GM19351 (cell line): ENCODE measurements around the gene CHRNB1.

Experiments
- ATAC-seq: cut with Tn5 transposase; IDR thresholded peaks from one replicate; pipeline ENCODE4 v1.9.1; 2021; ENCODE audit warnings: mild to moderate bottlenecking, moderate library complexity; ENCODE audit not compliant: unreplicated experiment

Gene CHRNB1

DNA sequence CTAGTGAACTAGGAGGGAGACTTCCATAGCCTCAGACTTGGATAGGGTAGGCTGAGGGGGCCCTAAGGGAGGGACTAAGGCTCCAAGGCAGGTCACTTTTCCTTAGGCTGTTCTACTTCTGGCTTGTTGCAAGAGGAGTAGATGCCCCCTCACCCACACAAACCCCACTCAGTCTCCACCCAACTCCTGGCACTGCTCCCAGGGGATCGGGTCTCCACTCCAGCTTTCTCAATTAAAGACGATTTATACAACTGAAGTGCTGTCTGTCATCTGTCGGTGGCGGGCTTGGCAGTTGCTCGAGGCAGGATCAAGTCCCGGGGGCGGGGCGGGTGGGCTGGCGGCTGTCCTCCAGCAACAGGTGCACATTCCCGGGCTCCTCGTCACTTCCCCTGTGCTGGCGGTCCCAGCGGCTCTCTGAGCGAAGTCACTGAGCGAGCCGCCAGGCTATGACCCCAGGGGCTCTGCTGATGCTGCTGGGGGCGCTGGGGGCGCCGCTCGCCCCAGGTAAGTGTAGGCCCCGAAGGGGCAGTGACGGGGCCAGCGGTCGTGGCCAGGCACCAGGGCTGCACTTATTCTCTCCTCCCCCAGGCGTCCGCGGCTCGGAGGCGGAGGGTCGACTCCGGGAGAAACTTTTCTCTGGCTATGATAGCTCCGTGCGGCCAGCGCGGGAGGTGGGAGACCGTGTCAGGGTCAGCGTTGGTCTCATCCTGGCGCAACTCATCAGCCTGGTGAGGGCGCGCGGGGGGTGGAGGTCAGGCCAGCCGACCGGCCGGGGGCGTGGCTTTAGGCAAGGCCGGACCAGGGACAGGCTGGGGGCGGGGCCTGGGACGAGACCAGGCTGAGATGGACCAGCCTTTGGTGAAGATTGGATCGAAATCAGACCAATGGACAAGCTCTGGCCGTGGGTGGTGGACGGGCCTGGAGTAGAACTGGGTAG, at the start of gene CHRNB1:
CHRNB1 (plus strand) TSS at position 380 of the 937 bp plus-strand sequence; CDS start at position 447, 67 bp downstream.
- no peak for ATAC-seq

GRCh38 chr17:7396147-7396546, 48.7 kb upstream of the CHRNB1 start:
- ATAC-seq, result no peak

DNA sequence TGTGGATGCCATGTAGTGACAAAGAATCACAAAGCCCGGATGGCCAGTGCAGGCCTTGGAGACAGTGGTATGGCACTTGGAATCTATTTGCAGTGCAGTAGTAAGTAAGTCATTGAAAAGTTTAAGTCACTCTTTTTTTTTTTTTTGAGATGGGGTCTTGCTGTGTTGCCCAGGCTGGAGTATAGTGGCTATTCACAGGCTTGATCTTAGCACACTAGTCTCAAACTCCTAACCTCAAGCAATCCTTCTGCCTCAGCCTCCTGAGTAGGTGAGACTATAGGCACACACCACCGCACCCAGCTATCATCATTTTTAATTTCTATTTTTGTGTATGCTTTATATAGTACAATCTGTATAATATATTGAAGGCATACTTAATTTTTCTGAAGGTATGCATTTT, 46.2 kb upstream of the CHRNB1 start:
- ATAC-seq, result no peak

DNA sequence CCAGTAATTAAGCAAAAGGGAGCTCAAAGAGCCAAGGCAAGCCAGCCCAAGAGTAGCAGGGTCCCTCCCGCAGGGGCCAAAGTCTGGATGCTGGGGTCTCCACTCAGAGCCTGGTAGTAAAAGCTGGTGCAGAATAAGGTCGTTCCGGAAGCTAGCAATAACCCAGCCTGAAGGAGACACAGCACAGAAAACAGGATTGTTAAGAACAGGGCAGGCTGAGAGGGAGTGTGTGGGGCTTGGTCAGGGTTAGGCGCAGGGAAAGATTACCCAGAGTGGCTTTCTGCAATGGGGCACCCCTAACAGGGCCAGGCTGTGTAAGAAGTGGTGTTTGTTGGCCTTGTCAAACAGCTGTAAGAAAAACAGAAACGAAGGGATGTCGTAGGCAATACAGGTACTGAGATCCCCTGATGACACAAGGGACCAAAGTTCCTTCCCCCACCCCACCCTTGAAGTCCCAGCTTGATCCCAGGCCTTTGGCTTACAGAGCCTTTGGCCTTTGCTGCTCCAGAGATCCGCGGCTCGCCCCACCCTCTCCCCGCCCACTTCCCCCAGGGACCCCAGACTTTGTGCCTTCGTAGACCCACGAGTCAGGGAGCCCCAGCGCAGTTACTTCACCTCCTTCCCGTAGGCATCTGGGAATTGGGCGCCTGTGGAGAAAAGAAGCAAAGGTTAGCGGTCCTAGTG, 41.7 kb upstream of the CHRNB1 start:
- no peak for ATAC-seq

- peak; percentile 19 for ATAC-seq
These were observed 41.2 kb upstream of the CHRNB1 start for GRCh38 chr17:7403727-7403976.

DNA sequence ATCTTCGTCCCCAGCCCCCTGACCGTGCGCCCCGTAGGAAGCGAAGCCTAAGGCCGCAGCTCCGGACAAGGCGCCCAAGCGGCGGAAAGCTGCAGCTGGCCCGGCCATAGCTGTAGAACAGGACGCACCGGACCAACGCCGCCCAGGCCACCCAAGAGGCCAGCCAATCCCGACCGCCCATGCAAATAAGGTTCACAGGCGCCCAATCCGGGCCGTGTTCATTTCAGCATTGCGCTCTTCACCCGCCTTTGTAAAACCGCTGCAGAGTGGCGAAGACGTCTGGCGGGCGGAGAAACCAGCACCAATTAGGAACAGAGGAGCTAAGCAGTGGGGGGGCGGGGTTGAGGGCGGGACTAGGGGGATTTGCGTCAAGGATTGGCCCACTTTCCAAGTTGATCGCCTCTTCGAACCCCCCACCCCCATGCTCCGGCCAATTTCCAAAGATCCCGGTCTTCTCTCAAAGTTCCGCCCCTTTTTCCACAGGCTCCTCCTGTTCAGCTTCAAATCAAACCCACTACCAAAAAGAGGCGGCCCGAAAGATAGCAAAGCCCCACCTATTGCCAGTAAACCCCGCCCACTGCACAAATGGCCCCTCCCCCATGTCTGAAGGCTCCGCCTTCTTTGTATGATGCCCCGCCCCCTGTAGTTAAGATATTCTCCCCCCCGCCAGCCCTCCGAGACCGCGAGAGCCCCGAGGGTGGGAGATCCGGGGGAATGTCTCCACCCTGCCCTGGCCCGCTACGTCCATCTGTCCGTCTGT, 40.7 kb upstream of the CHRNB1 start, which contains the start of gene TMEM256:
TMEM256 (minus strand) TSS at position 121 of the 760 bp plus-strand sequence; CDS start at position 108, 13 bp downstream.
- peak; percentile 95 for ATAC-seq

- ATAC-seq, result peak; percentile 15
These were observed 40.0 kb upstream of the CHRNB1 start for GRCh38 chr17:7404737-7405349.

DNA sequence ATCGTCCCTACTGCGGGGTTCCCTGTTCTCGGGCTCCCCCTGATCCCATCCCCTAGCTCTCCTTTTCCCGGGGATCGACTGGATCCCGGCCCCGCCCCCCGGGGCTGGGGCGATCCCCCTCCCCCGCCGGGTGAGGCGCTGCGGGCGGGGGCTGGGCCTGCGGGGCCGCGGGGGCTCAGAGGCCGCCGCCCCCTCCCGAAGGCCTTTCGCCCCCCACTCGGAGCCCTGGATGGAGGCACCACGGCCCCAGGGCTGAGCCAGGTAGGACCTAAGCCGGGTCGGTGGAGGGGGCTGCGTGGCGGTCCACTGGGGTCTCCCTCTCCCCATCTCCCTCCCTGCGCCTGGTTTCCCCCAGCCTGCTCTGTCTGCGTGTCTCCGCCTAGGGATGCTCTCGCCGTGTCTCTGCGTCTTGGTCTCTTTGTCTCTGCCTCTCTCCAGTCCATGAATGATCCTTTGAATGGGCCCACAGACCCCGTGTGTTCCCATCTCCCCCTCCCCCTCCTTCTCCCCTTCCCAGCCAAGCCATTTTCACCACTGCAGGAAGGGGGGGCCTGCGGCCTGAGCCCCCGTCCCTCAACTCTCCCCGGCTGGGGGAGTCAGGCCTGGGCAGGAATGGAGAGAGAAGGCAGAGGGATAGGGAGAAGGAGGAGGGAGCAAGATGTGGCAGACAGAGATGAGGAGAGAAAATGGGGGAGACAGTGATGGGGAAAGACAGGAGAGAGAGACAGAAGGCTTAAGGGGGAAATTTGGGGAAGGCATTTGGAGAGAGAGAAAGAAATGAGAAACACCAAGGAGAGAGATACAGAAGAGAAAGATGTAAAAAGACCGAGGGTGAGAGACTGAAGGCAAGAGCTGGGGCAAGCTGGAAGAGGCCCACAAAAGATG, 39.3 kb upstream of the CHRNB1 start:
- no peak for ATAC-seq

GRCh38 chr17:7406235-7406825, 38.5 kb upstream of the CHRNB1 start:
- ATAC-seq, result no peak

DNA sequence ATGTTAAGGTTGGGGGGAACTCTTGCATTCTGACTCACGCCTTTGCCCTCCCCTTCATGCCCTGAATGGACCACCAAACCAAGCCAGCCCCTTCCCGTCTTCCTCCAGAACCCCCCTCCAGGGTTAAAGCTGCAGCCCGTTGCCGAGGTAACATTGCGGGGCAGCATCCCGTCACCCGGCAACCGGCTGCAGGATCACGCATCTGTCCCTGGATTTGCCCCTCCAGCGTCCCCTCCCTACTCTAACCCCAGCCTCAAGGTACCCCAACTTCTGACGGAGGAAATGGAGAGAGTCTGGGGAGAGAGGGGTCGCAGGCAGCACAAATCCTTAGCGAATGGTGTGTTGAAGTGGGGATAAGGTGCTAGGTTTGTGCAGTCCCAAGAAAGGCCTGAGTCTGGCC, 37.8 kb upstream of the CHRNB1 start:
- ATAC-seq, result no peak

- no peak for ATAC-seq
These were observed 37.2 kb upstream of the CHRNB1 start, which contains the start of gene NLGN2 for GRCh38 chr17:7407485-7408251. NLGN2 (plus strand) TSS chr17:7407845; CDS start chr17:7408256, 411 bp downstream.

- no peak for ATAC-seq
These were observed 36.6 kb upstream of the CHRNB1 start for GRCh38 chr17:7408252-7408727.

- no peak for ATAC-seq
These were observed 36.0 kb upstream of the CHRNB1 start for GRCh38 chr17:7408863-7409262.

DNA sequence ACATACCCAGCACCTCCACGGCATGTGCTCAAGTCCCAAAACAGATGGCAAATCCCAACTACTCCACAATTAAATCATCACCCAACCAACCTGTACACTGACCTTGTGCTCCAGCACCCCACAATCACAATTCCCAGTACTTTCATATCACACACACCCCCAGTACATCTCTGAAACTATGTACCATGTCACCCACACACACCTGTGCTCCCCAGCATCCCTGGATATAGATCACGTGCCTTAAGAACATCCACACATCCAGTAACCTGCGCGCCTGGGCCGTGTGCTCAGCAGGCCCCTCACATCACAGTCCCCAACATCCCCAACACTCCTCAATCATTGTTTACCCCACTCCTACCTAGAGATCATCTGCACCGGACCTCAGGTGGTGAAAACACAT, 35.1 kb upstream of the CHRNB1 start:
- no peak for ATAC-seq

- ATAC-seq, result no peak
These were observed 34.0 kb upstream of the CHRNB1 start for GRCh38 chr17:7410634-7411426.

DNA sequence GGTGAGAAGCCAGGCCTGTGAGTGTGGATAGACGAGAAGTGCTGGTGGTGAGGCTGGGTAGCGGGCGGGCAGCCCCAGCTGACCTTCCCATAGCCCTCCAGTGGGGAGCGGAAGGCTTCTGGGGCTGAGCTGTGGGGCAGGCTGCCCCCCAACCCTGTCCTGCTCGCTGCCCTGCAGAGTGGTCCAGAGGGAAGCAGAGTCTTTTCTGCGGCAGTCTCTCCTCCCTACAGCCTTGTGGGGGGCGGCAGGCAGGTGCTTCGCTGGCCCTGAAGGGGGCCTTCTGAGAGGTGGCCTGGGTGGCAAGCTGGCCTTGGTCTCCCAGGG, 33.5 kb upstream of the CHRNB1 start:
- no peak for ATAC-seq

DNA sequence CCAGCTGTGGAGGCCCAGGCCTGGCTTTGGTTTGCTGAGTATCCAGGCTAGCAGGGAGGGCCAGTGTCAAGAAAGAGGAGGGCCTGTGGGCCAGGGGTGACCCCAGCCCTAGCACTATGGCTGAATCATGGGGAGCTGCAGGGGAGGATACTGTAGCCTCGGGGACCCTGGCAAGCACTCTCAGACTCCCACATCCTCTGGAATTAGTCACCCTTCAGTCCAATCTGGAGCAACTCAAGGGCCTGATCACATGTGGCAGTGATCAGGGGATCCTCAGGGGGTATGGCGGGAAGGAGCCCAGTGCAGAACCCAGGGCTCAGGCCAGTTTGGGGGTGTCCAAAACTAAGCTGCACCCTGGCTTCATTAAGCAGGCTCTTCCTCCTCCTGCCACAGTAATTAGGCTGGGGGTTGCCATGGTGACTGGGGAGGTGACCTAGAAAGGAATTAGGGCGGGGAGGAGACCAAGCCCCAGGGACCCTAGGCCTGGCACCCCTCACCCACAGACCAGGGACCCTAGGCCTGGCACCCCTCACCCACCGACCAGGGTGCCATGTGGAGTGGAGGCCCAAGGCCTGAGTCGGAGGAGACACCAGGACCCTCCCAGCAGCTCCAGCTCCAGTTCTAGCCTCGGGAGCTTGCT, 31.4 kb upstream of the CHRNB1 start:
- no peak for ATAC-seq

DNA sequence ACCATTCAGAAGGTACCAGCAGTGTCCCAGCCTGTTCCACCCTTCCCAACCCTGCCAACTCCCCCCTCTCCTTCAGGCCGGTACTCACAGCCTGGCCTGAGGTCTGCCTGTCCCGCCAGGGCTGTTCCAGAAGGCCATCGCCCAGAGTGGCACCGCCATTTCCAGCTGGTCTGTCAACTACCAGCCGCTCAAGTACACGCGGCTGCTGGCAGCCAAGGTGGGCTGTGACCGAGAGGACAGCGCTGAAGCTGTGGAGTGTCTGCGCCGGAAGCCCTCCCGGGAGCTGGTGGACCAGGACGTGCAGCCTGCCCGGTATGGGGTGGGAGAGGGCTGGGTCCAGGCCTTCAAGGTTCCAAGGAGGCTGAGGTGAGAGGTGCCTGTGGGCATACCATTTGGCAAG, 30.0 kb upstream of the CHRNB1 start:
- ATAC-seq, result no peak
